Endothelial cell of umbilical vein (primary cell): ENCODE data around the gene BCAS3.

Source experiments
- CTCF ChIP-seq, 2 donors: IDR thresholded peaks; 1 replicate in 1 of 2; 2 replicates in 1 of 2; pipeline ENCODE4 v1.5.1; 2011; ENCODE audit warnings: low read length in 2 of 2, mild to moderate bottlenecking in 2 of 2, moderate library complexity in 2 of 2, control low read depth in 1 of 2, inconsistent platforms in 1 of 2, low read depth in 1 of 2; ENCODE audit not compliant: insufficient read depth in 1 of 2; ENCODE audit errors: extremely low read depth in 1 of 2
- JUN ChIP-seq: IDR thresholded peaks from 2 replicates; pipeline ENCODE4 v1.6.1; 2011; ENCODE audit warnings: borderline replicate concordance, low read depth; ENCODE audit not compliant: insufficient read length, insufficient read depth
- POLR2A ChIP-seq: IDR thresholded peaks from 2 replicates; pipeline ENCODE4 v1.6.1; 2012; ENCODE audit warnings: low read depth, mild to moderate bottlenecking, control low read depth, low read length
- POLR2AphosphoS5 ChIP-seq: IDR thresholded peaks from 2 replicates; pipeline ENCODE4 v1.6.1; 2012; ENCODE audit warnings: low read depth, mild to moderate bottlenecking, control low read depth, low read length, moderate library complexity; ENCODE audit not compliant: insufficient read depth

DNA sequence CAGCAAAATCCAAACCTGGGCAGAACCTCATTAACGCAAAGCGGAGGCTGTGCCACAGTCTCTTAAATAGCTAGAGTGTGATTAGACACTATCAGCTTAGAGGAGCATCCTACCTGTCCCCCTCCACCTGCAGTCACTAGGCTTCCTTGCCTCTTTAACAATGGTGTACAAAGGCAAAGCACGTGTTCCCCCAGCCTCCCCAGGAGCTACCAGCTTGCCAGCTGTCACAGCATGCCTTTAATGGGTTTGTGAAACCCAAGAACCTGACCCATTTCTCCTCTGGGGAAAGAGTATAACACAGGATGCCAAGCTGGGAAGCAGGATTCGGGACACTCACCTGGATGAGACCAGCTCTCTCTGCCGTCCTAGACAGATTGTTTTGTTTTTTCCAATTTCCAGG lies 684.7 kb downstream of the BCAS3 start:
- TF ChIP-seq POLR2A (no peak), CTCF (IDR thresholded peaks at IDR 0.05; ENCODE audit: extremely low read depth in 1 of 2, insufficient read depth in 1 of 2, low read depth in 1 of 2, low read length in 2 of 2) (no peak), POLR2AphosphoS5 (no peak), JUN (no peak)
